ENCODE data around the gene CPNE7. TPM values are rescaled to one million over a fixed set of nuclear protein-coding genes. Genes with fewer than 3 reads are reported as not detected.
A peak's percentile ranks its signal among the peaks of the same experiment; 100 is the strongest.

Gene CPNE7
- total and polyA plus RNA-seq, 4 donors, result 0.30 to 0.56 (median 0.47) TPM; not detected in 1

DNA sequence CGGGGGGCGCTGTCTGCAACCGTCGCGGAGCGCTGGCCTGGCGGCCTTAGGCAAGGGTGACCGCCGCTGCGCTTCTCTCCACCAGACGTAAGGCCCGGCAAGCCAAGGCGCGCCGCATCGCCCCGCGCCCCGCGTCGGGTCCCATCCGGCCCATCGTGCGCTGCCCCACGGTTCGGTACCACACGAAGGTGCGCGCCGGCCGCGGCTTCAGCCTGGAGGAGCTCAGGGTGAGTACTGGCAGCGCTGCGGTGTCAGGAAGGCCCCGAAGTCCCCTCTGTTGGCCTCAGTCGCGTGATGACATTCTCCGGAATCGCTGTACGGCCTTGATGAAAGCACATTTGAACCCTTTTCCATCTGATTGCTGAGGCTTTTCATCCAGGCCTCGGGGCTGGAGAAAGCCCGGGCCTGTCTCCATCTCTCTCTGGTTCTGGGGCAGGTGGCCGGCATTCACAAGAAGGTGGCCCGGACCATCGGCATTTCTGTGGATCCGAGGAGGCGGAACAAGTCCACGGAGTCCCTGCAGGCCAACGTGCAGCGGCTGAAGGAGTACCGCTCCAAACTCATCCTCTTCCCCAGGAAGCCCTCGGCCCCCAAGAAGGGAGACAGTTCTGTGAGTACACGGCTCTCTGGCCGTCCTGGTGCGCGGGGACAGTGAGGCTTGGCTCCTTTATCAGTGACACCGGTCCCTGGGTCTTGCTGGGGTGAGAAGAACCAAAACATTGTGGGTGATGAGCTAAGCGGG is 14.2 kb upstream of the CPNE7 start:
- DNase-seq (ENCODE audit: low spot score), result peak; percentile 45
- 11% methylated on average over 58 of the region's 58 CpGs for WGBS
- peaks cover 8 to 27% (median 25%) of the 10 kb centered on the region in 4 donors for H3K36me3 ChIP-seq (ENCODE audit: control insufficient read depth in 4 of 4, insufficient read depth in 3 of 4, low read depth in 1 of 4, low read length in 3 of 4)

DNA sequence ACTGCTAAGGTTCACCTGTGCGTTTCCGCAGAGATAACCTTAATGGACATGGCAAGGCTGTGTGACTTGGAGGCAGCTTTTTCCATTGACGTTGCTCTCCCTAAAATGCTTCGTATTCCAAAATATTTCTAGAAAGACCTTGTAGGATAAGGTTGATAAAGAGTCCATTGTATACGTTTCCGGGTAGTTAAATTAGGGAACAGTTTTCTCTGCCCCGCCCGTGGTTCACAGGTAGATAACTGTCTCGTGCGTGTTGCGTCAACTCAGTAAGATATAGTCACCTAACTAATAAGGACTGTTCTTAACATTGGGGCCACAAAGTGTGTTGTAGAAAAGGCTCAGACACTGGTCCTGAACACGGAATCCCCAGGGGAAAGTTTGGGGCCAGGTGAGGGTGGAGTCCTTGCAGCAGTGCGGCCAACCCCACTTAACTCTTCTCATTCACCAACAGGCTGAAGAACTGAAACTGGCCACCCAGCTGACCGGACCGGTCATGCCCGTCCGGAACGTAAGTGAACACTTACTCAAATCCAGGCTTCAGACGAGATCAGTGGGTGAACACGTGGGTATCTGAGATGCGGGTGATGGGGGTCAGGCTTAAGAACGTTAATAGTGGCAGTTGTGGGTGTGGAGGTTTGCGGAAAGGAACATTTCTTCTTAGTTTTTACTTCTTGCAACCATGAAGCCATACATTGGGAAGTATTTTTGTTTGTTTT is 13.5 kb upstream of the CPNE7 start:
- Histone ChIP-seq H3K27ac (ENCODE audit: low read depth in 1 of 2, low read length in 2 of 2) (no peak overlapping the region), H3K4me1 (ENCODE audit: control insufficient read depth in 4 of 4, insufficient read depth in 4 of 4, low read length in 3 of 4) (peaks cover 13 to 55% (median 36%) of the 10 kb centered on the region in 4 donors), H3K36me3 (ENCODE audit: control insufficient read depth in 4 of 4, insufficient read depth in 3 of 4, low read depth in 1 of 4, low read length in 3 of 4) (peaks cover 7 to 26% (median 24%) of the 10 kb centered on the region in 4 donors), H3K4me3 (ENCODE audit: low read depth in 1 of 3, low read length in 3 of 3) (peak overlapping the region; percentile 64 to 90 (median 87)), H3K9ac (ENCODE audit: low read depth in 1 of 2, low read length in 2 of 2) (peak overlapping the region; percentile 67 to 94), H3K9me3 (ENCODE audit: control insufficient read depth in 4 of 4, low read length in 3 of 4) (no peaks in the 10 kb centered on the region), H3K27me3 (ENCODE audit: control insufficient read depth in 4 of 4, insufficient read depth in 4 of 4, low read length in 3 of 4) (no peaks in the 10 kb centered on the region)
- DNase-seq (ENCODE audit: low spot score), result no peak
- WGBS, result 73% methylated on average over 23 of the region's 23 CpGs
- TF ChIP-seq, protein P1, sequence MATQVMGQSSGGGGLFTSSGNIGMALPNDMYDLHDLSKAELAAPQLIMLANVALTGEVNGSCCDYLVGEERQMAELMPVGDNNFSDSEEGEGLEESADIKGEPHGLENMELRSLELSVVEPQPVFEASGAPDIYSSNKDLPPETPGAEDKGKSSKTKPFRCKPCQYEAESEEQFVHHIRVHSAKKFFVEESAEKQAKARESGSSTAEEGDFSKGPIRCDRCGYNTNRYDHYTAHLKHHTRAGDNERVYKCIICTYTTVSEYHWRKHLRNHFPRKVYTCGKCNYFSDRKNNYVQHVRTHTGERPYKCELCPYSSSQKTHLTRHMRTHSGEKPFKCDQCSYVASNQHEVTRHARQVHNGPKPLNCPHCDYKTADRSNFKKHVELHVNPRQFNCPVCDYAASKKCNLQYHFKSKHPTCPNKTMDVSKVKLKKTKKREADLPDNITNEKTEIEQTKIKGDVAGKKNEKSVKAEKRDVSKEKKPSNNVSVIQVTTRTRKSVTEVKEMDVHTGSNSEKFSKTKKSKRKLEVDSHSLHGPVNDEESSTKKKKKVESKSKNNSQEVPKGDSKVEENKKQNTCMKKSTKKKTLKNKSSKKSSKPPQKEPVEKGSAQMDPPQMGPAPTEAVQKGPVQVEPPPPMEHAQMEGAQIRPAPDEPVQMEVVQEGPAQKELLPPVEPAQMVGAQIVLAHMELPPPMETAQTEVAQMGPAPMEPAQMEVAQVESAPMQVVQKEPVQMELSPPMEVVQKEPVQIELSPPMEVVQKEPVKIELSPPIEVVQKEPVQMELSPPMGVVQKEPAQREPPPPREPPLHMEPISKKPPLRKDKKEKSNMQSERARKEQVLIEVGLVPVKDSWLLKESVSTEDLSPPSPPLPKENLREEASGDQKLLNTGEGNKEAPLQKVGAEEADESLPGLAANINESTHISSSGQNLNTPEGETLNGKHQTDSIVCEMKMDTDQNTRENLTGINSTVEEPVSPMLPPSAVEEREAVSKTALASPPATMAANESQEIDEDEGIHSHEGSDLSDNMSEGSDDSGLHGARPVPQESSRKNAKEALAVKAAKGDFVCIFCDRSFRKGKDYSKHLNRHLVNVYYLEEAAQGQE (IDR thresholded peaks at IDR 0.05), result no peak
- TF ChIP-seq, protein P2, sequence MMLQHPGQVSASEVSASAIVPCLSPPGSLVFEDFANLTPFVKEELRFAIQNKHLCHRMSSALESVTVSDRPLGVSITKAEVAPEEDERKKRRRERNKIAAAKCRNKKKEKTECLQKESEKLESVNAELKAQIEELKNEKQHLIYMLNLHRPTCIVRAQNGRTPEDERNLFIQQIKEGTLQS (IDR thresholded peaks at IDR 0.05), result no peak
- no peak for TF ChIP-seq YY1 (IDR thresholded peaks at IDR 0.05)
- no peak for TF ChIP-seq HNF4G (IDR thresholded peaks at IDR 0.05)
- TF ChIP-seq RAD21 (IDR thresholded peaks at IDR 0.05), result no peak
- TF ChIP-seq SP1 (IDR thresholded peaks at IDR 0.05), result no peak
- TF ChIP-seq JUND (IDR thresholded peaks at IDR 0.05), result no peak
- no peak for TF ChIP-seq FOXA2 (IDR thresholded peaks at IDR 0.05)
- no peak for TF ChIP-seq FOXA1 (IDR thresholded peaks at IDR 0.05)
- TF ChIP-seq TAF1 (conservative IDR thresholded peaks at IDR 0.05), result no peak
- TF ChIP-seq, protein P3, sequence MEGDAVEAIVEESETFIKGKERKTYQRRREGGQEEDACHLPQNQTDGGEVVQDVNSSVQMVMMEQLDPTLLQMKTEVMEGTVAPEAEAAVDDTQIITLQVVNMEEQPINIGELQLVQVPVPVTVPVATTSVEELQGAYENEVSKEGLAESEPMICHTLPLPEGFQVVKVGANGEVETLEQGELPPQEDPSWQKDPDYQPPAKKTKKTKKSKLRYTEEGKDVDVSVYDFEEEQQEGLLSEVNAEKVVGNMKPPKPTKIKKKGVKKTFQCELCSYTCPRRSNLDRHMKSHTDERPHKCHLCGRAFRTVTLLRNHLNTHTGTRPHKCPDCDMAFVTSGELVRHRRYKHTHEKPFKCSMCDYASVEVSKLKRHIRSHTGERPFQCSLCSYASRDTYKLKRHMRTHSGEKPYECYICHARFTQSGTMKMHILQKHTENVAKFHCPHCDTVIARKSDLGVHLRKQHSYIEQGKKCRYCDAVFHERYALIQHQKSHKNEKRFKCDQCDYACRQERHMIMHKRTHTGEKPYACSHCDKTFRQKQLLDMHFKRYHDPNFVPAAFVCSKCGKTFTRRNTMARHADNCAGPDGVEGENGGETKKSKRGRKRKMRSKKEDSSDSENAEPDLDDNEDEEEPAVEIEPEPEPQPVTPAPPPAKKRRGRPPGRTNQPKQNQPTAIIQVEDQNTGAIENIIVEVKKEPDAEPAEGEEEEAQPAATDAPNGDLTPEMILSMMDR (IDR thresholded peaks at IDR 0.05; ENCODE audit: low read depth, low read length, missing input control), result no peak

More for the DNA sequence above, 14.2 kb upstream of the CPNE7 start:
- peak overlapping the region; percentile 64 to 90 (median 87) for H3K4me3 ChIP-seq (ENCODE audit: low read depth in 1 of 3, low read length in 3 of 3)
- H3K9me3 ChIP-seq (ENCODE audit: control insufficient read depth in 4 of 4, low read length in 3 of 4), result no peaks in the 10 kb centered on the region
- TF ChIP-seq HNF4G (IDR thresholded peaks at IDR 0.05), result no peak
- TF ChIP-seq YY1 (IDR thresholded peaks at IDR 0.05), result no peak
- TF ChIP-seq, protein P1 (IDR thresholded peaks at IDR 0.05), result no peak
- TF ChIP-seq, protein P3 (IDR thresholded peaks at IDR 0.05; ENCODE audit: low read depth, low read length, missing input control), result no peak
- TF ChIP-seq, protein P2 (IDR thresholded peaks at IDR 0.05), result no peak
- no peak for TF ChIP-seq EGR1 (IDR thresholded peaks at IDR 0.05; ENCODE audit: low read depth in 2 of 2)
- H3K27me3 ChIP-seq (ENCODE audit: control insufficient read depth in 4 of 4, insufficient read depth in 4 of 4, low read length in 3 of 4), result no peaks in the 10 kb centered on the region
- H3K9ac ChIP-seq (ENCODE audit: low read depth in 1 of 2, low read length in 2 of 2), result peak overlapping the region; percentile 67 to 94
- peak overlapping the region; percentile 94 to 97 for H3K27ac ChIP-seq (ENCODE audit: low read depth in 1 of 2, low read length in 2 of 2)
- peaks cover 13 to 55% (median 36%) of the 10 kb centered on the region in 4 donors for H3K4me1 ChIP-seq (ENCODE audit: control insufficient read depth in 4 of 4, insufficient read depth in 4 of 4, low read length in 3 of 4)
